ENCODE results near the gene RC3H2. TPM values are rescaled to one million over a fixed set of nuclear protein-coding genes. Genes with fewer than 3 reads are reported as not detected.

Gene RC3H2
- total RNA-seq, 1 experiment from 2014 or later = 37.5 TPM

GRCh38 chr9:122821278-122821943 is 83.7 kb downstream of the RC3H2 start (continued):
- TF ChIP-seq FOXP4 (CRISPR knock-in tag; IDR thresholded peaks at IDR 0.05) (no peak), MAX (CRISPR knock-in tag; IDR thresholded peaks at IDR 0.05) (no peak), HMGXB4 (CRISPR knock-in tag; IDR thresholded peaks at IDR 0.05) (no peak), ZBTB43 (CRISPR knock-in tag; IDR thresholded peaks at IDR 0.05) (no peak), ETV6 (CRISPR knock-in tag; IDR thresholded peaks at IDR 0.05) (no peak), TEAD1 (CRISPR knock-in tag; IDR thresholded peaks at IDR 0.05) (no peak), GABPB1 (CRISPR knock-in tag; IDR thresholded peaks at IDR 0.05) (no peak), KAT7 (CRISPR knock-in tag; IDR thresholded peaks at IDR 0.05; ENCODE audit: borderline replicate concordance) (no peak), ZNF219 (CRISPR knock-in tag; IDR thresholded peaks at IDR 0.05; ENCODE audit: borderline replicate concordance) (no peak)

- no peak for DNase-seq (ENCODE audit: low spot score)
- Mint-ChIP-seq H3K4me3 (no peak overlapping the region), H3K27ac (no peak overlapping the region), H3K4me1 (no peaks in the 10 kb centered on the region), H3K36me3 (peaks cover 47% of the 10 kb centered on the region), H3K27me3 (ENCODE audit: low read depth) (no peaks in the 10 kb centered on the region), H3K9me3 (no peaks in the 10 kb centered on the region)
- CTCF ChIA-PET = interaction anchor here (1.4 kb wide), 1 partner anchor 322 kb away, joined by 4 read pairs; no protein-coding TSS in a partner anchor
- POLR2A ChIA-PET = no interaction called here
- no peak for ATAC-seq
- TF ChIP-seq GABPB1 (CRISPR knock-in tag; IDR thresholded peaks at IDR 0.05) (no peak), STAT6 (CRISPR knock-in tag; conservative IDR thresholded peaks at IDR 0.05; ENCODE audit: low read depth) (no peak), PREB (CRISPR knock-in tag; IDR thresholded peaks at IDR 0.05; ENCODE audit: borderline replicate concordance) (no peak), PRDM15 (CRISPR knock-in tag; IDR thresholded peaks at IDR 0.05) (no peak), FOXK1 (CRISPR knock-in tag; IDR thresholded peaks at IDR 0.05) (no peak)
Measured at GRCh38 chr9:122820490-122820845, 84.7 kb downstream of the RC3H2 start.

All from WTC11 (cell line).